H1 (cell line): ENCODE measurements around the gene PLOD1.

ENCODE experiments used
- CTCF ChIP-seq, 3 experiments: IDR thresholded peaks; 1 replicate in 2 of 3; 2 replicates in 1 of 3; pipeline versions ENCODE4 v1.5.1 to v1.6.1; 2011; ENCODE audit warnings: low read length in 3 of 3, mild to moderate bottlenecking in 3 of 3, inconsistent platforms in 2 of 3, low read depth in 1 of 3, moderate library complexity in 1 of 3; ENCODE audit not compliant: insufficient read depth in 1 of 3; ENCODE audit errors: control extremely low read depth in 1 of 3
- EZH2 ChIP-seq: fragments of 200-600 bp; sonication (generic); IDR thresholded peaks from 2 replicates; pipeline ENCODE4 v1.7.1; 2012; ENCODE audit warnings: low read depth, mild to moderate bottlenecking, moderate library complexity, low read length, inconsistent platforms; ENCODE audit not compliant: severe bottlenecking
- HDAC2 ChIP-seq, 2 experiments: fragments of 300-600 bp in 1 of 2; sonication (generic) in 1 of 2; IDR thresholded peaks; 2 replicates each; pipeline ENCODE4 v1.6.1; 2011 to 2012; ENCODE audit warnings: low read depth in 2 of 2, low read length in 2 of 2, mild to moderate bottlenecking in 2 of 2, moderate library complexity in 2 of 2, borderline replicate concordance in 1 of 2, inconsistent platforms in 1 of 2
- POLR2A ChIP-seq, 2 experiments: IDR thresholded peaks; 1 replicate in 1 of 2; 2 replicates in 1 of 2; pipeline ENCODE4 v1.6.1; 2011; ENCODE audit warnings: low read depth in 2 of 2, low read length in 2 of 2, mild to moderate bottlenecking in 2 of 2; ENCODE audit errors: control extremely low read depth in 1 of 2
- POLR2AphosphoS5 ChIP-seq: IDR thresholded peaks from 2 replicates; pipeline ENCODE4 v1.6.1; 2011; ENCODE audit warnings: low read depth, low read length
- RAD21 ChIP-seq, 2 experiments: IDR thresholded peaks in 1 of 2; conservative IDR thresholded peaks in 1 of 2; 2 replicates each; pipeline ENCODE4 v1.6.1; 2011; ENCODE audit warnings: low read depth in 2 of 2, low read length in 2 of 2, improper control_type of control experiment in 1 of 2, inconsistent platforms in 1 of 2, mild to moderate bottlenecking in 1 of 2, moderate library complexity in 1 of 2

- no peak for TF ChIP-seq CTCF (IDR thresholded peaks at IDR 0.05; ENCODE audit: control extremely low read depth in 1 of 3, insufficient read depth in 1 of 3, low read depth in 1 of 3, low read length in 3 of 3)
- TF ChIP-seq RAD21 (IDR thresholded peaks at IDR 0.05 in 1 of 2, conservative IDR thresholded peaks at IDR 0.05 in 1 of 2; ENCODE audit: low read depth in 2 of 2, low read length in 2 of 2) = no peak
- no peak for TF ChIP-seq HDAC2 (IDR thresholded peaks at IDR 0.05; ENCODE audit: borderline replicate concordance in 1 of 2, low read depth in 2 of 2, low read length in 2 of 2)
- TF ChIP-seq EZH2 = no peak
- TF ChIP-seq POLR2A (IDR thresholded peaks at IDR 0.05; ENCODE audit: control extremely low read depth in 1 of 2, low read depth in 2 of 2, low read length in 2 of 2) = no peak
- no peak for TF ChIP-seq POLR2AphosphoS5
Observed at GRCh38 chr1:11957897-11958296, 23.4 kb downstream of the PLOD1 start.
